CD4-positive, alpha-beta T cell (primary cell): ENCODE measurements around the gene KAT2B. TPM values are rescaled to one million over a fixed set of nuclear protein-coding genes. Genes with fewer than 3 reads are reported as not detected.

Experiments used
- ATAC-seq: fragments of 200-7000 bp; cut with Tn5 transposase; one replicate; pipeline ENCODE4 v1.10.0; 2022; ENCODE audit warnings: mild to moderate bottlenecking; ENCODE audit not compliant: poor library complexity
- CTCF ChIA-PET: fragments of 350-600 bp; sonication (Branson Sonifier 250); formaldehyde crosslinking; loops from one replicate; lab custom pipeline; 2021; ENCODE audit warnings: antibody characterized with exemption, inconsistent platforms; lab: Charles Lee
- POLR2A ChIA-PET: fragments of 350-600 bp; sonication (Branson Sonifier 250); formaldehyde crosslinking; loops from one replicate; lab custom pipeline; 2021; ENCODE audit warnings: antibody characterized with exemption, inconsistent platforms; lab: Charles Lee
- DNase-seq, 14 experiments: peaks; one replicate each; pipeline ENCODE4 v3.0.0-alpha.2; 2013 to 2020; ENCODE audit warnings: mixed read lengths in 2 of 14
- H3K27ac ChIP-seq, 2 donors: one replicate each; pipeline versions ENCODE4 v1.5.1 to v1.7.0; 2013; ENCODE audit warnings: low read length in 2 of 2, low read depth in 1 of 2, mild to moderate bottlenecking in 1 of 2
- H3K27me3 ChIP-seq, 2 experiments: 1 replicate in 1 of 2; 2 replicates in 1 of 2; pipeline versions ENCODE4 v1.6.1 to v1.7.0; 2013; ENCODE audit warnings: low read length in 2 of 2, control low read depth in 1 of 2, mild to moderate bottlenecking in 1 of 2, moderate library complexity in 1 of 2; ENCODE audit not compliant: insufficient read depth in 2 of 2, control insufficient read depth in 1 of 2
- H3K36me3 ChIP-seq: one replicate; pipeline ENCODE4 v1.6.1; 2013; ENCODE audit warnings: low read length, control low read depth; ENCODE audit not compliant: insufficient read depth
- H3K4me1 ChIP-seq: one replicate; pipeline ENCODE4 v1.6.1; 2013; ENCODE audit warnings: low read length, control low read depth; ENCODE audit not compliant: insufficient read depth
- H3K4me3 ChIP-seq: one replicate; pipeline ENCODE4 v1.5.1; 2013; ENCODE audit warnings: mild to moderate bottlenecking, low read length, moderate library complexity
- H3K9me3 ChIP-seq, 2 experiments: 1 replicate in 1 of 2; 2 replicates in 1 of 2; pipeline versions ENCODE4 v1.6.1 to v1.7.0; 2013; ENCODE audit warnings: low read length in 2 of 2, mild to moderate bottlenecking in 2 of 2, control low read depth in 1 of 2, moderate library complexity in 1 of 2; ENCODE audit not compliant: control insufficient read depth in 1 of 2, insufficient read depth in 1 of 2
- H3K27ac Mint-ChIP-seq: one replicate; pipeline ENCODE4 v1.8.0; 2020; ENCODE audit warnings: mixed read lengths
- H3K27me3 Mint-ChIP-seq: one replicate; pipeline ENCODE4 v1.8.0; 2021; ENCODE audit warnings: mixed read lengths
- H3K36me3 Mint-ChIP-seq: one replicate; pipeline ENCODE4 v1.8.0; 2021; ENCODE audit warnings: low read depth, mixed read lengths
- H3K4me1 Mint-ChIP-seq: one replicate; pipeline ENCODE4 v1.8.0; 2021; ENCODE audit warnings: low read depth, mixed read lengths
- H3K4me3 Mint-ChIP-seq: one replicate; pipeline ENCODE4 v1.8.0; 2020; ENCODE audit warnings: mild to moderate bottlenecking, mixed read lengths
- H3K9me3 Mint-ChIP-seq: one replicate; pipeline ENCODE4 v1.8.0; 2020; ENCODE audit warnings: mixed read lengths
- CTCF ChIP-seq: fragments of 200-600 bp; IDR thresholded peaks from one replicate; pipeline ENCODE4 v1.8.0; 2022; ENCODE audit warnings: antibody characterized with exemption, mild to moderate bottlenecking
- intact Hi-C, 2 experiments: fragments of 100-400 bp; cut with DNase I in 1 of 2; cut with micrococcal nuclease in 1 of 2; formaldehyde crosslinking; loops; one replicate each; pipeline versions ENCODE4 v1.15.1 to v1.9.0; 2023 to 2025; cut with DNase I, micrococcal nuclease
- total RNA-seq, 174 experiments: library from RNA in 2 of 174; stranded (reverse) in 2 of 174; gene quantifications; one replicate each; pipeline ENCODE4 v1.2.3 and lab custom pipeline; 2021 to 2026

KAT2B gene
- total RNA-seq, 2 experiments from 2014 or later: 50.9 to 54.4 TPM

- peaks cover 36% of the 10 kb centered on the region for H3K36me3 ChIP-seq
- Mint-ChIP-seq H3K27me3 (no peaks in the 10 kb centered on the region), H3K4me3 (no peak overlapping the region), H3K36me3 (peaks cover 32% of the 10 kb centered on the region), H3K4me1 (peaks cover 36% of the 10 kb centered on the region), H3K27ac (no peak overlapping the region), H3K9me3 (no peaks in the 10 kb centered on the region)
- no peak for TF ChIP-seq CTCF
- intact Hi-C loops: no loop called here
- H3K9me3 ChIP-seq: no peaks in the 10 kb centered on the region
- no peak overlapping the region for H3K4me3 ChIP-seq
- H3K27ac ChIP-seq: peak overlapping the region in 1 of 2 donors; percentile 24
- ATAC-seq: no peak
- H3K4me1 ChIP-seq: peaks cover 14% of the 10 kb centered on the region
- no peaks in the 10 kb centered on the region for H3K27me3 ChIP-seq
- CTCF ChIA-PET: interaction anchor here (1.1 kb wide), 1 partner anchor 43 kb away, joined by 4 read pairs; no protein-coding TSS in a partner anchor
- no peak for DNase-seq
- POLR2A ChIA-PET: no interaction called here
Measured at GRCh38 chr3:20069178-20069532, 28.9 kb downstream of the KAT2B start.

- POLR2A ChIA-PET: interaction anchor here (1.0 kb wide), 1 partner anchor 27 kb away, joined by 5 read pairs; no protein-coding TSS in a partner anchor
- DNase-seq: no peak
- no peak for ATAC-seq
- CTCF ChIA-PET: interaction anchor here (0.9 kb wide), 1 partner anchor 32 kb away, joined by 3 read pairs; no protein-coding TSS in a partner anchor
- Mint-ChIP-seq H3K4me3 (no peak overlapping the region), H3K36me3 (peaks cover 48% of the 10 kb centered on the region), H3K27me3 (no peaks in the 10 kb centered on the region), H3K27ac (peak overlapping the region; percentile 5), H3K4me1 (peaks cover 17% of the 10 kb centered on the region), H3K9me3 (no peaks in the 10 kb centered on the region)
- TF ChIP-seq CTCF: no peak
- intact Hi-C loops: no loop called here
- Histone ChIP-seq H3K4me1 (peaks cover 5% of the 10 kb centered on the region), H3K27me3 (no peaks in the 10 kb centered on the region), H3K9me3 (no peaks in the 10 kb centered on the region), H3K27ac (no peak overlapping the region), H3K4me3 (no peak overlapping the region), H3K36me3 (peaks cover 46% of the 10 kb centered on the region)
Measured at GRCh38 chr3:20071175-20071574, 30.9 kb downstream of the KAT2B start.

- Mint-ChIP-seq H3K4me3 (no peak overlapping the region), H3K4me1 (peaks cover 16% of the 10 kb centered on the region), H3K27ac (no peak overlapping the region), H3K27me3 (no peaks in the 10 kb centered on the region), H3K9me3 (no peaks in the 10 kb centered on the region), H3K36me3 (peaks cover 60% of the 10 kb centered on the region)
- Histone ChIP-seq H3K27ac (no peak overlapping the region), H3K4me3 (no peak overlapping the region), H3K27me3 (no peaks in the 10 kb centered on the region), H3K9me3 (no peaks in the 10 kb centered on the region), H3K36me3 (peaks cover 46% of the 10 kb centered on the region), H3K4me1 (peaks cover 5% of the 10 kb centered on the region)
- no peak for TF ChIP-seq CTCF
- CTCF ChIA-PET: interaction anchor here (0.6 to 1.2 kb wide), 2 partner anchors 21 to 34 kb away, joined by 3 read pairs; no protein-coding TSS in a partner anchor
- DNase-seq: no peak
- no peak for ATAC-seq
- POLR2A ChIA-PET: no interaction called here
- intact Hi-C loops: no loop called here
Measured at GRCh38 chr3:20072422-20072821, 32.2 kb downstream of the KAT2B start.
